Measurements from ENCODE around the gene SEMA3C. TPM values are rescaled to one million over a fixed set of nuclear protein-coding genes. Genes with fewer than 3 reads are reported as not detected.

SEMA3C gene
- polyA plus RNA-seq, 1 donor: 70.6 TPM

DNA sequence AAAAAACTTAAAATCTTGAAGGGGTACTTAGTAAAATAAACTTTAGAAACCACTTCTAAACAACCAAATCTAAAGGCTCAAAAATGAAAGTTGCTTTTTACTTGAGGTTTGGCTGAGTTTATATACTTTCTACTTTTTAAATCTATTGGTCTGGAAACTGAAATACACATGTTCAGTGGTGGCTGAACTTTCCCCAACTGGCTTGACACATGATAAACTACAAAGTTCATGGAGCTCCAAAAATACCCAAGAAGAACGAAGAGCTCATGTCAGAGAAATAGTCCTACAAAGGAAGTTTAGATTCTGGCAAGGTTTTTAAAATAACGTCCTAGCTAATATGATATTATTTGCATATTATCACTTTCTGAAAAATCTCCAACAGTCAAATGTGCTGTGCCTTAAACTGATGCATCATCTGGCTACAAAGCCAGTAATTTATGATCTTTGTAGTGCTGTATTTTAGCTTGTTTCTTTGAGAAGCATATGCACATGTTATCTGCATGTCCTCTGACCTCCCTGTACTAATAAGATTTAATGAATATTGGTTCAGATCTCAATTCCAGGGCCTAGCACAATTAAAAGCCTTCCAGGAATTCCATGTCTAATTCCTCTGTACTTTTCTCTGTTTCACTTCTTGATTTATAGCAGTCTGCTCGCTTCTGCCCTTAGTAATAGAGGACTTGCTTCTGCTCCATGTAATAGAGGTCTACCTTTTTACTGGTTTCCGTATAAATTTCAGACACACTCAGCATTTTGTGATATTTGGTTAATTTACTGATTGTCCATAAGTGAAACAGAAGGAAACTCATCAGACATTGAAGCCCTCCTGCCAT is 28.2 kb downstream of the SEMA3C start:
- Histone ChIP-seq H3K4me3 (ENCODE audit: low read length) (no peak overlapping the region), H3K9me3 (ENCODE audit: control insufficient read depth, low read depth, low read length) (no peaks in the 10 kb centered on the region), H3K27ac (ENCODE audit: low read length) (peak overlapping the region; percentile 22), H3K4me1 (ENCODE audit: control insufficient read depth, insufficient read depth, low read length) (no peaks in the 10 kb centered on the region), H3K36me3 (ENCODE audit: control insufficient read depth, insufficient read depth, low read length) (no peaks in the 10 kb centered on the region), H3K27me3 (ENCODE audit: control insufficient read depth, insufficient read depth, low read length) (no peaks in the 10 kb centered on the region)
- DNase-seq: no peak
- 32% methylated on average over 3 of the region's 4 CpGs for WGBS (ENCODE audit: insufficient coverage, low lambda C conversion rate)

DNA sequence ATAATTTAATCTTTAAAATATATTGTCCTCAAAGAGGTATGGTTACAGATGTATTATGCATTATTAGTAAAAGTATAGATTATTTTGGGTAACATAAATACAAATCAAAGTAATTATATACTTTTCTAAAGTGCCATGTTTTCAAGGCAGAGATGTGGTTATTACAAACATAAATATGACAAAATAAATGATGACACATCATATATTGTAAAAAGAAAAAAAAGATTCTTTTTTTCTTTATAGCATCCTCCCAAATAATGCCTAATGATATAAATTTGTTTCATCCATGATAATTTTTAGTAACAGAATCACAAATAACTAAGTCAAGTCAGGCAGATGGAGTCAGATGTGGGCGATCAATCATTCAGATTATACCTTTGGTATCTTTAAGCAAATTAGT is 29.3 kb downstream of the SEMA3C start:
- no peak overlapping the region for H3K27ac ChIP-seq (ENCODE audit: low read length)
- H3K4me3 ChIP-seq (ENCODE audit: low read length): no peak overlapping the region
- no CpG with 5 or more reads among the region's 1 CpG for WGBS (ENCODE audit: insufficient coverage, low lambda C conversion rate)
- H3K9me3 ChIP-seq (ENCODE audit: control insufficient read depth, low read depth, low read length): no peaks in the 10 kb centered on the region
- H3K27me3 ChIP-seq (ENCODE audit: control insufficient read depth, insufficient read depth, low read length): no peaks in the 10 kb centered on the region
- H3K36me3 ChIP-seq (ENCODE audit: control insufficient read depth, insufficient read depth, low read length): no peaks in the 10 kb centered on the region
- no peaks in the 10 kb centered on the region for H3K4me1 ChIP-seq (ENCODE audit: control insufficient read depth, insufficient read depth, low read length)
- DNase-seq: no peak

DNA sequence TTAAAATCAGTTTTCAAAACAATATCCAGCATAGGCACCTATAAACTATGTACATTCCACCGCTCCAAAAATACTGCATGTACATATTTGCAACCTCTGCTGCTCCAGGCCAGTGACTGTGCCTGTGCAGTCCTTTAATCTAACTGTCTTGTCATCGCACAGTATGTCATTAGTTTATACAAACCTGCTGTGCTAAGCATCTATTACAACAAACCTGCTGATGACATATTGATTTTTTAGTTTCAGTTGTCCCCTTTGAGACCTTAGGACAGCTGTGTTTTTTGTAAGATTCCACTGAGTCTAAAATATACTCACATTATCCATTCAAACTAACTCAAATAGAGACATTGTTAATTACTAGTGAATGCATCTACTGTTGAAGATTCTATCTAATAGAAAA is 33.1 kb downstream of the SEMA3C start:
- DNase-seq: no peak
- WGBS (ENCODE audit: insufficient coverage, low lambda C conversion rate): no CpG with 5 or more reads among the region's 2 CpGs
- Histone ChIP-seq H3K4me1 (ENCODE audit: control insufficient read depth, insufficient read depth, low read length) (peaks cover 8% of the 10 kb centered on the region), H3K9me3 (ENCODE audit: control insufficient read depth, low read depth, low read length) (no peaks in the 10 kb centered on the region), H3K27ac (ENCODE audit: low read length) (no peak overlapping the region), H3K36me3 (ENCODE audit: control insufficient read depth, insufficient read depth, low read length) (no peaks in the 10 kb centered on the region), H3K27me3 (ENCODE audit: control insufficient read depth, insufficient read depth, low read length) (no peaks in the 10 kb centered on the region), H3K4me3 (ENCODE audit: low read length) (no peak overlapping the region)

DNA sequence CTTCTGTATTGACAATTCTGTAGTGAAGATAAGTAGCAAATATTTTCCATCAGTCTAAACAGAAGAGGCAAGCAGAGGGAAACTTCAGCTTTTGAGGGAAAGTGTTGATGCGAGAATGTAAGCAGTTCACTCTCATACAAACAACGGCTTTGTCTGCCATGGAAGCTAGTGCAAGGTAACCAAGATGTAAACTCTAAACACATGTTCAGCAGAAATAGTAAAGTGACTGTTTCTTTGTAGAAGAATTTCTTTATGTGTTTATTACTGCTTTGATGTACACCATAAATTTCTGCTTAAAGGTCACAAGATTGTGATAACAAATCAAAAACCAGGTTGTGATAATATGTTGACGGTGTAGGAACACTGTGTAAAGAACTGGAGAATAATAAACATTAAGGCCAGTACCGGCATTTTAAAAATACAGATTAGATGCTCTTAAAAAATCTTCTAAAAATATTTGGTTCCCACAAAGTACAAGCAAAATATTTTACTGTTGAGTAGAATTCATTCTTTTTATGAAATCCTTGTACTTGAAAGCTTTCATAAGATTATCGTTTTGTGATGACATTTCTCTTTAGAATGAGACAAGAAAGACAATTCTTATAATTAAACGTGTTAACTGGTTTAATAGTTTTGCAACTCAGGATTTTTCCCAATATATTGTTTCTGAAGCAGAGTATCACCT is 34.2 kb downstream of the SEMA3C start:
- H3K4me3 ChIP-seq (ENCODE audit: low read length): peak overlapping the region; percentile 2
- peaks cover 8% of the 10 kb centered on the region for H3K4me1 ChIP-seq (ENCODE audit: control insufficient read depth, insufficient read depth, low read length)
- H3K27ac ChIP-seq (ENCODE audit: low read length): peak overlapping the region; percentile 66
- H3K9me3 ChIP-seq (ENCODE audit: control insufficient read depth, low read depth, low read length): no peaks in the 10 kb centered on the region
- no peaks in the 10 kb centered on the region for H3K36me3 ChIP-seq (ENCODE audit: control insufficient read depth, insufficient read depth, low read length)
- peak; percentile 45 to 70 for DNase-seq
- 8% methylated on average over 5 of the region's 6 CpGs for WGBS (ENCODE audit: insufficient coverage, low lambda C conversion rate)
- no peaks in the 10 kb centered on the region for H3K27me3 ChIP-seq (ENCODE audit: control insufficient read depth, insufficient read depth, low read length)

DNA sequence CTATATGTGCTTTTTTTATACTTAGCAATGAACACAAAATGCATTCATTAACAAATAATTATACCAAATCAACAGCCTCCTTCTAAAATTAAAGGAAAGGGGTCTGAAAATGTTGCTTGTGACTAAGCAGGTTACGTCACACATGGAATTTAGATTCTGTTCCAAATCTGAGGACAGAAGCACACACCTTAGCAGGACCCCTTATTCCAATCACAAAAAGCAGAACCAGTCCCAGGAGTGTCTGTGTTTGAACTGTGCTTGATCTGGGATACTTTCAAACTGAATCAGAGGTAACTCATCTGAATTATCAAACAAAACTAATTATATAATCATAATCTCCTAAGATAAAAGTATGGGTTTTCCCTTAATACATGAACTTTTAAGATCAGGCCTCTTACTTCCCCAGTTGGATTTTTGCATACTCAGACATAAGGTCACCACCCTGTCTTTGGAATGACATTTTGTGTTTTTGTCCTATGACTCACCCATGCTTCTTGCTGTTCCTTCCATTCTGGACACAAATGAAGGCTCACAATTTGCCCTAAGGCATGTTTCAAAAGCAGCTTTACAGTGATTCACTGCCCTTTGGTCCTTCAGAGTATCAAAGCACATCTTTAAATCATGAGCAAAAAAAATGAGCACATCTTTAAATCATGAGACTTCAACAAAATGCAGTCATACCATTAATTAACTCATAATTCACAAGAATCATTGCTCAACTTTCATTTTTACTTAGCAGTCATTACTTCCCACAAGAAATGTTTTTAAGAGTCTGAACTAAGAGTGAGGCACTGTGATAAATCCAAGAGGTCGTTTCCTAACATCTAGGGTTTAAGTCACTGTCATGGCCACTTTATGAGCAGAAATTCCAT is 35.5 kb downstream of the SEMA3C start:
- Histone ChIP-seq H3K9me3 (ENCODE audit: control insufficient read depth, low read depth, low read length) (no peaks in the 10 kb centered on the region), H3K4me1 (ENCODE audit: control insufficient read depth, insufficient read depth, low read length) (peaks cover 8% of the 10 kb centered on the region), H3K36me3 (ENCODE audit: control insufficient read depth, insufficient read depth, low read length) (no peaks in the 10 kb centered on the region), H3K4me3 (ENCODE audit: low read length) (no peak overlapping the region), H3K27me3 (ENCODE audit: control insufficient read depth, insufficient read depth, low read length) (no peaks in the 10 kb centered on the region), H3K27ac (ENCODE audit: low read length) (peak overlapping the region; percentile 66)
- peak; percentile 60 to 73 for DNase-seq
- WGBS (ENCODE audit: insufficient coverage, low lambda C conversion rate): no CpG with 5 or more reads among the region's 2 CpGs

DNA sequence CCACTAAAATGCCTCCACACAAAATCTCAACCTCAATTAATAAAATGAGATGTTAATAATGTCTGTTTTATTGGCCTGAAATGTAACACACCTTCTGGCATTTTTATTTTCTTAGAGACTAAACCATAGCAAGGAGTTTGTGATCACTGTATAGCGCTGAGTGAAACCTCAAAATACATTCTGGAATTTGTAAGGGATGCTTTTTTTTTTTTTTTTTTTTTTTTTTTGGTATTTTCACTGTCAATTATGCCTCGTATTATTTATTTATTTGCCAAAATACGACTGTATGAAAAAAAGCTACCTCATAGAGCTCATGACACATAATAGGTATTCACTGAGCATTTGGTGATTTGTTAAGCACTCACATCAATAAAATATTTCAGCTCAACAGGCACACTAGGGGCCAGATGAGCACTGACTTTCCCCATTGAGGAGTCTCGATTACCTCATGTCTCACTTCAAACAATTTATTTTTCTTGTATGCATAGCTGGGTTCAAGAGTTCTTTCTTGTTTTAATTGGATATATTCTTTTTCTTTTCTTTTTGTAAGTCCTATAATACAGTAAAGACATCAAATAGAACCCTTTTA is 36.5 kb downstream of the SEMA3C start:
- no peak for DNase-seq
- Histone ChIP-seq H3K36me3 (ENCODE audit: control insufficient read depth, insufficient read depth, low read length) (no peaks in the 10 kb centered on the region), H3K9me3 (ENCODE audit: control insufficient read depth, low read depth, low read length) (no peaks in the 10 kb centered on the region), H3K4me3 (ENCODE audit: low read length) (no peak overlapping the region), H3K27me3 (ENCODE audit: control insufficient read depth, insufficient read depth, low read length) (no peaks in the 10 kb centered on the region), H3K27ac (ENCODE audit: low read length) (peak overlapping the region; percentile 66), H3K4me1 (ENCODE audit: control insufficient read depth, insufficient read depth, low read length) (peaks cover 8% of the 10 kb centered on the region)
- WGBS (ENCODE audit: insufficient coverage, low lambda C conversion rate): 80% methylated on average over 1 of the region's 4 CpGs

DNA sequence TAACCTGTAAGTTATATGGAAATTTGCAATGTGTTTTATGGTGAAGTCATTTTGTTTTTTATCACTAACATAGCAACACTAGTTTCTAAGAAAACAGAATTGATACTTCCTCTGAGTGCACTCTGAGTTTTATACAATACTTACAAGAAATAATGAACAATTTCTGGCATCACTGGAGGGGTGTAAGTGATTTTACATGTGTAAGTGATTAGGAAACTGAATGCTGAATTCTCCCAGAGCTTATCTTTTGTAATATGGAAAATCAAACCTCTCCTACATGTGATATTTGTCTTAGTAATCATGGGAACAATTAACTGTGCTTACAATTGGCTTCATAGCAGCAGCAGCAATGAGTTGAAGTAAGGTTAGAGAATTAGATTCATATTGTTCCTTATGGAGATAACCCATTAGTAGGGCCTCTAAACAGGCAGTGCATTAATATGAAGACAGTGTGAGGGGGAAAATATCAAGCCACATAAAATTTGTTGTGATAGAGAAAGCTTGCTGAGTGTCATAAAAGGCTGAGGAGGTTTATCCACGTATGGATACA is 37.4 kb downstream of the SEMA3C start:
- Histone ChIP-seq H3K4me3 (ENCODE audit: low read length) (no peak overlapping the region), H3K9me3 (ENCODE audit: control insufficient read depth, low read depth, low read length) (no peaks in the 10 kb centered on the region), H3K27me3 (ENCODE audit: control insufficient read depth, insufficient read depth, low read length) (no peaks in the 10 kb centered on the region), H3K4me1 (ENCODE audit: control insufficient read depth, insufficient read depth, low read length) (peaks cover 11% of the 10 kb centered on the region), H3K27ac (ENCODE audit: low read length) (no peak overlapping the region), H3K36me3 (ENCODE audit: control insufficient read depth, insufficient read depth, low read length) (no peaks in the 10 kb centered on the region)
- no CpG with 5 or more reads among the region's 1 CpG for WGBS (ENCODE audit: insufficient coverage, low lambda C conversion rate)
- DNase-seq: no peak

DNA sequence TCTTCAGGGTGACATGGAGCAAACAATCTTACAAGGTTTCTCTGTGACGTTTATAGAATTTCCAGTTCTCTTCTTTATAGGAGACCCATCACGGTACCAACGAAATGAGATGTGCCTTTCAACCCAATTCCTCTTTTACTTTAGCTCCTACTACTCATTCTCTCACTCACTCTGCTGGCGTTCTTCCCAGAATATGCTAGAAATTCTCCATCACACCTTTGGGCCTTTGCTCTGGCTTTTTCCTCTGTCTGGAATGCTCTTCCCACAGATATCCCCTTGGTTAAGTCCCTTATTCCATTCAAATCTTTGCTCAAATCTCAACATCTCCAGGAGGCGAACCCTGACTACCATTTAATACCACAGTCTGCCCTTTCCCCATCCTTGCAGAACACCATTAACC is 39.0 kb downstream of the SEMA3C start:
- 75% methylated on average over 1 of the region's 5 CpGs for WGBS (ENCODE audit: insufficient coverage, low lambda C conversion rate)
- H3K4me3 ChIP-seq (ENCODE audit: low read length): no peak overlapping the region
- H3K36me3 ChIP-seq (ENCODE audit: control insufficient read depth, insufficient read depth, low read length): no peaks in the 10 kb centered on the region
- peaks cover 11% of the 10 kb centered on the region for H3K4me1 ChIP-seq (ENCODE audit: control insufficient read depth, insufficient read depth, low read length)
- no peaks in the 10 kb centered on the region for H3K9me3 ChIP-seq (ENCODE audit: control insufficient read depth, low read depth, low read length)
- no peak for DNase-seq
- no peaks in the 10 kb centered on the region for H3K27me3 ChIP-seq (ENCODE audit: control insufficient read depth, insufficient read depth, low read length)
- H3K27ac ChIP-seq (ENCODE audit: low read length): no peak overlapping the region

DNA sequence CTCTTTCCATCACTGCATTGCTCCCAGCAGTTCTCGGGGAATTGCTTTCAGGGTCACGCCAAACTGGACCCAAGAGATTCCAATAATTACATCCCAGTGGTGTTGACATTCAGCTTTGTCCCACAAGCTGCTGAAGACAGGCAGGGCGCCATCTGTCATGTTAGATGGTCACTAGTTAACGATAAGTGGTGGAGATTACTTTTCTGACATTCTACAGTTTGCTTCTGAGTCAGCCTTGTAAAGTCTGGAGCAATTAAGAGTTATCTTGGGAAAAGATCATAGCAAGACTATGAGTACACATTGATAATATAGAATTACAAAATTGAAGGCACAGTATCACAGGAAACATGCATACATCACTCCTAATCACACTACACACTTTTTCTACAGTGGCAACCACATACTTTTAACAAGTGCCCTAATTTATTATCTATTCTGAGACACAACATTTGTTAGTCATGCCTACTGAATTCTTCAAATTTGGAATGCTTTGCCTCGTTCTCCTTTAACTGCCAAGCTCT is 41.9 kb downstream of the SEMA3C start:
- Histone ChIP-seq H3K27ac (ENCODE audit: low read length) (peak overlapping the region; percentile 38), H3K4me3 (ENCODE audit: low read length) (no peak overlapping the region), H3K4me1 (ENCODE audit: control insufficient read depth, insufficient read depth, low read length) (peaks cover 24% of the 10 kb centered on the region), H3K9me3 (ENCODE audit: control insufficient read depth, low read depth, low read length) (no peaks in the 10 kb centered on the region), H3K27me3 (ENCODE audit: control insufficient read depth, insufficient read depth, low read length) (no peaks in the 10 kb centered on the region), H3K36me3 (ENCODE audit: control insufficient read depth, insufficient read depth, low read length) (no peaks in the 10 kb centered on the region)
- no CpG with 5 or more reads among the region's 5 CpGs for WGBS (ENCODE audit: insufficient coverage, low lambda C conversion rate)
- peak; percentile 48 to 57 for DNase-seq
